Neuron (in vitro differentiated cells): Measurements from ENCODE around the gene ZNF777.
"Not testable (repeated sequence)": the region's sequence is repeated elsewhere in the genome, so short reads cannot be mapped to it uniquely, and the experiment has no call there.

Source experiments
- H2AFZ ChIP-seq: one replicate; pipeline ENCODE4 v1.6.1; 2013; ENCODE audit warnings: low read depth, mild to moderate bottlenecking, inconsistent platforms, low read length, moderate library complexity
- H3K27me3 ChIP-seq: one replicate; pipeline ENCODE4 v1.6.1; 2013; ENCODE audit warnings: low read length; ENCODE audit not compliant: insufficient read depth
- H3K36me3 ChIP-seq: one replicate; pipeline ENCODE4 v1.6.1; 2013; ENCODE audit warnings: low read length; ENCODE audit not compliant: insufficient read depth
- H3K4me1 ChIP-seq: one replicate; pipeline ENCODE4 v1.6.1; 2013; ENCODE audit warnings: low read length; ENCODE audit not compliant: insufficient read depth
- H3K4me3 ChIP-seq: 2 replicates; pipeline ENCODE4 v1.5.1; 2013; ENCODE audit warnings: mild to moderate bottlenecking, low read length, moderate library complexity
- H3K9me3 ChIP-seq: one replicate; pipeline ENCODE4 v1.6.1; 2013; ENCODE audit warnings: low read length

Gene ZNF777

GRCh38 chr7:149455175-149455950 lies 5.5 kb downstream of the ZNF777 start:
- Histone ChIP-seq H3K4me3 (no peak overlapping the region), H3K36me3 (peaks cover 49% of the 10 kb centered on the region), H3K27me3 (no peaks in the 10 kb centered on the region)

DNA sequence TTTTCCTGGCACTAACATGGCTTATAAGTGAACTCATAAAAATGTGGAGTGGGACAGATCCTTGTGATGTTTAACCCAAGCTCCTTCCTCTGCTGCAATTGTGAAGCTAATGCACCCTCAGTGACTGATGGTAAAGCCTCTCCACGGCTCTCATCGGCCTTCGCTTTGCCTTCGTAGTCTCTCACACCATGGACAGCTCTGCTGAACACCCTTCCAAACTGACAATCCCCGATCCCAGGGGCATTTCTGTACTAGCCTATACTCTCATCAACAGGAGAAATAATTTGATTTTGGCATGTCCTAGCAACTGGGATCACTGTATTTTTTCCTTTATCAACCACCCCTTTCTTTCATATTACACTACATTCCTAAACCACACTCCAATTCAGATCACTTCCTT lies 6.1 kb downstream of the ZNF777 start:
- peaks cover 9% of the 10 kb centered on the region for H3K4me1 ChIP-seq
- H3K36me3 ChIP-seq: peaks cover 55% of the 10 kb centered on the region
- no peak overlapping the region for H3K4me3 ChIP-seq
- no peaks in the 10 kb centered on the region for H3K9me3 ChIP-seq
- H3K27me3 ChIP-seq: no peaks in the 10 kb centered on the region
- no peak overlapping the region for H2AFZ ChIP-seq

More at GRCh38 chr7:149455175-149455950, 5.5 kb downstream of the ZNF777 start:
- Histone ChIP-seq H3K9me3 (no peaks in the 10 kb centered on the region), H2AFZ (no peak overlapping the region), H3K4me1 (peaks cover 9% of the 10 kb centered on the region)

- H3K9me3 ChIP-seq: no peaks in the 10 kb centered on the region
- no peaks in the 10 kb centered on the region for H3K27me3 ChIP-seq
- peaks cover 62% of the 10 kb centered on the region for H3K36me3 ChIP-seq
- H2AFZ ChIP-seq: no peak overlapping the region
- no peak overlapping the region for H3K4me3 ChIP-seq
- H3K4me1 ChIP-seq: peaks cover 6% of the 10 kb centered on the region
Observed at GRCh38 chr7:149454006-149454405, 6.9 kb downstream of the ZNF777 start.

- Histone ChIP-seq H3K4me1 (no peaks in the 10 kb centered on the region), H3K9me3 (no peaks in the 10 kb centered on the region), H3K4me3 (no peak overlapping the region), H2AFZ (no peak overlapping the region), H3K27me3 (no peaks in the 10 kb centered on the region), H3K36me3 (peaks cover 79% of the 10 kb centered on the region)
Observed at GRCh38 chr7:149450821-149451220, 10.0 kb downstream of the ZNF777 start.

- H3K36me3 ChIP-seq: peaks cover 78% of the 10 kb centered on the region
- H3K27me3 ChIP-seq: no peaks in the 10 kb centered on the region
Observed at GRCh38 chr7:149449897-149450296, 11.0 kb downstream of the ZNF777 start.

DNA sequence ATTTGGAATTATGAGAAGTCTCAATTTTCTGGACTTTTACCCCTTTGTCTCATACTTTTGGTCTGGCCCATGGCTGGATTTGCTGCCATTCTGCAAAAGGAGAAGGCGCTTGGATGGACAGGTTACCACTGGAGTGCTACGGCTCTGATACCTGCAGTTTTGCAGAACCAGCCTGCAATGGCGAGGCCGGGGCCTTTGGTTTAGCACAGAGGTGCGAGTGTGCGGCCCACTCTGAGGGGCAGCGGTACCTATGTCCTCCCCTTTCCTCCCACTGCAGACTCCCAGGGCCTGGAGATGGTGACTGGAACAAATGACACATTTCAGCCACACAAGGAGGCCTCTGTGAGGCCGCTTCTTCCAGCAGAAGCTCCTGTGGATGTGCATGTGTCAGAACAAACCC lies 11.9 kb downstream of the ZNF777 start:
- no peak overlapping the region for H2AFZ ChIP-seq
- no peak overlapping the region for H3K4me3 ChIP-seq
- no peaks in the 10 kb centered on the region for H3K9me3 ChIP-seq
- peaks cover 76% of the 10 kb centered on the region for H3K36me3 ChIP-seq
- no peaks in the 10 kb centered on the region for H3K4me1 ChIP-seq
- no peaks in the 10 kb centered on the region for H3K27me3 ChIP-seq

More at GRCh38 chr7:149449897-149450296, 11.0 kb downstream of the ZNF777 start:
- Histone ChIP-seq H3K9me3 (no peaks in the 10 kb centered on the region), H3K4me1 (no peaks in the 10 kb centered on the region), H3K4me3 (no peak overlapping the region), H2AFZ (no peak overlapping the region)

GRCh38 chr7:149446026-149446425 lies 14.8 kb downstream of the ZNF777 start:
- H3K4me3 ChIP-seq, H2AFZ ChIP-seq, H3K27me3 ChIP-seq, H3K4me1 ChIP-seq, H3K9me3 ChIP-seq: not testable (repeated sequence)
- H3K36me3 ChIP-seq: peaks cover 65% of the 10 kb centered on the region

DNA sequence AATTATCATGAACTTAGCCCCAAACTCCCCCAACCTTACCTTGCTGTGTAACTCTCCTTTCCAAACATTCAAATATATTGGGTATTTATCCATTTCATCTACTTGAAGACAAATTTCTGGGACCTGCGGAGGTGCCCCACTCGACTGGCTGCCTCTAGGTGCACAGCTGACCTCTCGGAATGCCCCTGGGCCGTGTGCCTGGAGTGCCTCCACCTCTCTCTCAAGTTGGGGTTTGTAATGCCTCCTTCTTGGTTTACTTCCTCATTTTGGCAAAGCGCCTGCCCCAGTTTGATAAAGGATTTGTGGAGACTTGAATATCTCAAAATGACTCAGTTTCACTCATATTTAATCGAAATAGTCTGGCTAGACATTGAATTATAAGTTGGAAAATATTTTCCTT lies 16.6 kb downstream of the ZNF777 start:
- no peak overlapping the region for H3K4me3 ChIP-seq
- no peaks in the 10 kb centered on the region for H3K9me3 ChIP-seq
- H3K27me3 ChIP-seq: no peaks in the 10 kb centered on the region
- H2AFZ ChIP-seq: no peak overlapping the region
- H3K36me3 ChIP-seq: peaks cover 52% of the 10 kb centered on the region
- no peaks in the 10 kb centered on the region for H3K4me1 ChIP-seq

GRCh38 chr7:149443523-149443922 lies 17.3 kb downstream of the ZNF777 start:
- Histone ChIP-seq H3K4me1 (no peaks in the 10 kb centered on the region), H2AFZ (no peak overlapping the region), H3K27me3 (no peaks in the 10 kb centered on the region), H3K9me3 (no peaks in the 10 kb centered on the region), H3K36me3 (peaks cover 44% of the 10 kb centered on the region), H3K4me3 (no peak overlapping the region)

- no peak overlapping the region for H3K4me3 ChIP-seq
Observed at GRCh38 chr7:149442924-149443323, 17.9 kb downstream of the ZNF777 start.

GRCh38 chr7:149440222-149440621 lies 20.6 kb downstream of the ZNF777 start:
- Histone ChIP-seq H3K4me1 (no peaks in the 10 kb centered on the region), H2AFZ (no peak overlapping the region), H3K27me3 (no peaks in the 10 kb centered on the region), H3K4me3 (no peak overlapping the region), H3K9me3 (no peaks in the 10 kb centered on the region), H3K36me3 (peaks cover 39% of the 10 kb centered on the region)

More at GRCh38 chr7:149442924-149443323, 17.9 kb downstream of the ZNF777 start:
- H2AFZ ChIP-seq: no peak overlapping the region
- no peaks in the 10 kb centered on the region for H3K4me1 ChIP-seq
- no peaks in the 10 kb centered on the region for H3K27me3 ChIP-seq
- H3K36me3 ChIP-seq: peaks cover 43% of the 10 kb centered on the region
- no peaks in the 10 kb centered on the region for H3K9me3 ChIP-seq

- peaks cover 8% of the 10 kb centered on the region for H3K9me3 ChIP-seq
- no peak overlapping the region for H2AFZ ChIP-seq
- no peaks in the 10 kb centered on the region for H3K27me3 ChIP-seq
- no peak overlapping the region for H3K4me3 ChIP-seq
- H3K36me3 ChIP-seq: peaks cover 53% of the 10 kb centered on the region
- no peaks in the 10 kb centered on the region for H3K4me1 ChIP-seq
Observed at GRCh38 chr7:149436358-149436757, 24.5 kb downstream of the ZNF777 start.

- Histone ChIP-seq H3K9me3 (peaks cover 8% of the 10 kb centered on the region), H3K4me1 (no peaks in the 10 kb centered on the region), H3K36me3 (peaks cover 64% of the 10 kb centered on the region), H3K4me3 (no peak overlapping the region), H2AFZ (no peak overlapping the region), H3K27me3 (no peaks in the 10 kb centered on the region)
Observed at GRCh38 chr7:149433124-149433523, 27.7 kb downstream of the ZNF777 start.
